Measurements from ENCODE around the gene SETD1A. TPM values are rescaled to one million over a fixed set of nuclear protein-coding genes. Genes with fewer than 3 reads are reported as not detected.

Gene SETD1A
- total and polyA plus RNA-seq, 9 of the 15 experiments (the other 6 are each of a cell fraction or from before 2014, with no cell fraction given) = 0.08 to 36.0 (median 4.2) TPM

DNA sequence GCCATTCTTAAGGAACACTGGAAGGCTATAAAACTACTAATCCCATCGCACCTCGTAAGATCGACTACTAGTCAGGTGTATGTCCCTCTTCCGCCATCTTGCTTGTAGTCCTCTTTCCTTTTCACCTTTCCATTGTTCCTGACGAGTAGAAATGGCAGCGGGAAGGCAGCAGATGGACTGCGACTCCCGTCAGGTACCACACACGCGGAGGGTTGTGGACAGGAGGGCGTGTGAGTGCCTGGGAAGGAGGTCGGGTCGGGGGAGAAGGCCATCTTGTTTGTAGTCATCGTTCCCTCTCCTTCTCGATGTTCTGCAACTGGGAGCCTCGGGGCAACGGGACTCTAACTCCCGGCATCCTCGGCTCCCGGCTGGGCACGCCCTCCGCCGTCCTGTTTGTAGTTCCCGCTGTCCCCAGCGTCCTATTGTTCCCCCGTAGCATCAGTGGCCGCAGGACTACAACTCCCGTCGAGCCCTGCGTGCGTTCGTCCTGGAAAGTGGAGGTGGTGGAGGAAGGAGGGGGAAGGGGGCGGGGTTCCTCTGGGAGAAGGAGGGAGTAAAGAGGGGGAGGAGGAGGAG is 34.5 kb upstream of the SETD1A start (continued):
- no peak for TF ChIP-seq STAG1 (CRISPR knock-in tag; IDR thresholded peaks at IDR 0.05; ENCODE audit: borderline replicate concordance)
- TF ChIP-seq, protein P1, sequence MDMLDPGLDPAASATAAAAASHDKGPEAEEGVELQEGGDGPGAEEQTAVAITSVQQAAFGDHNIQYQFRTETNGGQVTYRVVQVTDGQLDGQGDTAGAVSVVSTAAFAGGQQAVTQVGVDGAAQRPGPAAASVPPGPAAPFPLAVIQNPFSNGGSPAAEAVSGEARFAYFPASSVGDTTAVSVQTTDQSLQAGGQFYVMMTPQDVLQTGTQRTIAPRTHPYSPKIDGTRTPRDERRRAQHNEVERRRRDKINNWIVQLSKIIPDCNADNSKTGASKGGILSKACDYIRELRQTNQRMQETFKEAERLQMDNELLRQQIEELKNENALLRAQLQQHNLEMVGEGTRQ (CRISPR knock-in tag; IDR thresholded peaks at IDR 0.05) = no peak
- TF ChIP-seq, protein P2, sequence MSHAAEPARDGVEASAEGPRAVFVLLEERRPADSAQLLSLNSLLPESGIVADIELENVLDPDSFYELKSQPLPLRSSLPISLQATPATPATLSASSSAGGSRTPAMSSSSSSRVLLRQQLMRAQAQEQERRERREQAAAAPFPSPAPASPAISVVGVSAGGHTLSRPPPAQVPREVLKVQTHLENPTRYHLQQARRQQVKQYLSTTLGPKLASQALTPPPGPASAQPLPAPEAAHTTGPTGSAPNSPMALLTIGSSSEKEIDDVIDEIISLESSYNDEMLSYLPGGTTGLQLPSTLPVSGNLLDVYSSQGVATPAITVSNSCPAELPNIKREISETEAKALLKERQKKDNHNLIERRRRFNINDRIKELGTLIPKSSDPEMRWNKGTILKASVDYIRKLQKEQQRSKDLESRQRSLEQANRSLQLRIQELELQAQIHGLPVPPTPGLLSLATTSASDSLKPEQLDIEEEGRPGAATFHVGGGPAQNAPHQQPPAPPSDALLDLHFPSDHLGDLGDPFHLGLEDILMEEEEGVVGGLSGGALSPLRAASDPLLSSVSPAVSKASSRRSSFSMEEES (CRISPR knock-in tag; IDR thresholded peaks at IDR 0.05) = no peak
- TF ChIP-seq, protein P3, sequence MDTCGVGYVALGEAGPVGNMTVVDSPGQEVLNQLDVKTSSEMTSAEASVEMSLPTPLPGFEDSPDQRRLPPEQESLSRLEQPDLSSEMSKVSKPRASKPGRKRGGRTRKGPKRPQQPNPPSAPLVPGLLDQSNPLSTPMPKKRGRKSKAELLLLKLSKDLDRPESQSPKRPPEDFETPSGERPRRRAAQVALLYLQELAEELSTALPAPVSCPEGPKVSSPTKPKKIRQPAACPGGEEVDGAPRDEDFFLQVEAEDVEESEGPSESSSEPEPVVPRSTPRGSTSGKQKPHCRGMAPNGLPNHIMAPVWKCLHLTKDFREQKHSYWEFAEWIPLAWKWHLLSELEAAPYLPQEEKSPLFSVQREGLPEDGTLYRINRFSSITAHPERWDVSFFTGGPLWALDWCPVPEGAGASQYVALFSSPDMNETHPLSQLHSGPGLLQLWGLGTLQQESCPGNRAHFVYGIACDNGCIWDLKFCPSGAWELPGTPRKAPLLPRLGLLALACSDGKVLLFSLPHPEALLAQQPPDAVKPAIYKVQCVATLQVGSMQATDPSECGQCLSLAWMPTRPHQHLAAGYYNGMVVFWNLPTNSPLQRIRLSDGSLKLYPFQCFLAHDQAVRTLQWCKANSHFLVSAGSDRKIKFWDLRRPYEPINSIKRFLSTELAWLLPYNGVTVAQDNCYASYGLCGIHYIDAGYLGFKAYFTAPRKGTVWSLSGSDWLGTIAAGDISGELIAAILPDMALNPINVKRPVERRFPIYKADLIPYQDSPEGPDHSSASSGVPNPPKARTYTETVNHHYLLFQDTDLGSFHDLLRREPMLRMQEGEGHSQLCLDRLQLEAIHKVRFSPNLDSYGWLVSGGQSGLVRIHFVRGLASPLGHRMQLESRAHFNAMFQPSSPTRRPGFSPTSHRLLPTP (IDR thresholded peaks at IDR 0.05; ENCODE audit: borderline replicate concordance, extremely low read depth, insufficient read length) = no peak
- no peak for TF ChIP-seq KAT7 (CRISPR knock-in tag; IDR thresholded peaks at IDR 0.05; ENCODE audit: borderline replicate concordance)
- no peak for TF ChIP-seq FOXA1 (IDR thresholded peaks at IDR 0.05; ENCODE audit: borderline replicate concordance)
- peak; percentile 94 for TF ChIP-seq SP1 (CRISPR knock-in tag; IDR thresholded peaks at IDR 0.05)
- 0 out of 2 replicates have a peak, but pooled peaks have one; percentile 26 for TF ChIP-seq SREBF1 (IDR thresholded peaks at IDR 0.05; ENCODE audit: borderline replicate concordance, low read depth, low read length)
- TF ChIP-seq KHSRP (IDR thresholded peaks at IDR 0.05) = no peak
- TF ChIP-seq TEAD4 (IDR thresholded peaks at IDR 0.05; ENCODE audit: low read length) = no peak; the same call in 1 of the 2 replicates
- TF ChIP-seq TEAD4 (CRISPR knock-in tag; IDR thresholded peaks at IDR 0.05; ENCODE audit: borderline replicate concordance) = no peak
- TF ChIP-seq, protein P4, sequence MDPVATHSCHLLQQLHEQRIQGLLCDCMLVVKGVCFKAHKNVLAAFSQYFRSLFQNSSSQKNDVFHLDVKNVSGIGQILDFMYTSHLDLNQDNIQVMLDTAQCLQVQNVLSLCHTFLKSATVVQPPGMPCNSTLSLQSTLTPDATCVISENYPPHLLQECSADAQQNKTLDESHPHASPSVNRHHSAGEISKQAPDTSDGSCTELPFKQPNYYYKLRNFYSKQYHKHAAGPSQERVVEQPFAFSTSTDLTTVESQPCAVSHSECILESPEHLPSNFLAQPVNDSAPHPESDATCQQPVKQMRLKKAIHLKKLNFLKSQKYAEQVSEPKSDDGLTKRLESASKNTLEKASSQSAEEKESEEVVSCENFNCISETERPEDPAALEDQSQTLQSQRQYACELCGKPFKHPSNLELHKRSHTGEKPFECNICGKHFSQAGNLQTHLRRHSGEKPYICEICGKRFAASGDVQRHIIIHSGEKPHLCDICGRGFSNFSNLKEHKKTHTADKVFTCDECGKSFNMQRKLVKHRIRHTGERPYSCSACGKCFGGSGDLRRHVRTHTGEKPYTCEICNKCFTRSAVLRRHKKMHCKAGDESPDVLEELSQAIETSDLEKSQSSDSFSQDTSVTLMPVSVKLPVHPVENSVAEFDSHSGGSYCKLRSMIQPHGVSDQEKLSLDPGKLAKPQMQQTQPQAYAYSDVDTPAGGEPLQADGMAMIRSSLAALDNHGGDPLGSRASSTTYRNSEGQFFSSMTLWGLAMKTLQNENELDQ (CRISPR knock-in tag; IDR thresholded peaks at IDR 0.05; ENCODE audit: borderline replicate concordance) = no peak
- TF ChIP-seq JUN (IDR thresholded peaks at IDR 0.05; ENCODE audit: borderline replicate concordance, low read depth, low read length) = peak; percentile 45; the same call in 1 of the 2 replicates
- TF ChIP-seq JUN (CRISPR knock-in tag; IDR thresholded peaks at IDR 0.05; ENCODE audit: borderline replicate concordance) = 0 out of 2 replicates have a peak, but pooled peaks have one; percentile 17
- peak; percentile 73 for TF ChIP-seq TAF7 (tag; IDR thresholded peaks at IDR 0.05)
- no peak for TF ChIP-seq ZNF23 (CRISPR knock-in tag; IDR thresholded peaks at IDR 0.05)
- peak in 1 of 2 experiments; percentile 98; a peak in 3 of 4 replicates for TF ChIP-seq MAZ (CRISPR knock-in tag; conservative IDR thresholded peaks at IDR 0.05 in 1 of 2, IDR thresholded peaks at IDR 0.05 in 1 of 2)
- no peak for TF ChIP-seq HMG20A (CRISPR knock-in tag; conservative IDR thresholded peaks at IDR 0.05)
